ENCODE measurements around the gene KIAA0040.

KIAA0040 gene

DNA sequence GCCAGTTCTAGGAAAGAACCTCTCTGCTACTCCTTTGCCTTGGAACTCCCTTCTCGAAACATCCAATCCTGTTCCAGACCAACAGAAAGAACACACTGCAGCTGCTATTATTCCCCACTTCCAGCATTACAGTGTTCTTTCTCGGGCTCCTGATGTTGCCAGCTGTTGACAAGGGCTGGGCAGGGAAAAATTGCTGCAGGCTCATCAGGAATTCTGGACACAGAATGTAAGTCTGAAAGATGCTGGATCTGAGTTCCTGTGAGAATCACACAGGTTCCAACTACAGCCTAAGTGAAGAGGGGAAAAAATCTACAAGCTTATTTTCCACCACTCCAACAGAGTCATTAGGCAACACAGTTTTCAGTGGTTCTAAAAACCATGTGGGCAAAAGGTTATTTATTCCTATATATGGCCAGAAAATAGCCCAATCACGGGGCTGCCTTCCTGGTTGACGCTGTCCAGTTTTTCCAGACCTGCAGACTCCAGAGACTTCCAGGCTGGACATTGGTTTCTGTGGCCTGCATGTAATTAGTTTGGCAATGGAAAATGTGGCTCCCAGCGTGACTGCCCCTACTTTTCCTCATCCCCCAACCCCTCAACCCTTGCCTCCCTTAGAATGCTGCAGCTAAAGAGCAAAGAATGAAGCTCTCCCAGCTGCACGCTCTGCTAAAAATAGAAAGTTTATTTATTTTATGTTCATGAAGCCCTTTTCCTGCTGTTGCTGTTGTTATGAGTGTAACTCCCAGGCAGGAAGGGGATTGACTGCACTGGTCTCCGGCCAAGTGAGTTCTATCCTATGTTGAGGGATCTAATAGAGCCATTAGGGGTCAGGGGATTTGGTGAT lies 8.3 kb upstream of the KIAA0040 start:
- DNase-seq (ENCODE audit: low read depth, low spot score): peak; percentile 18

DNA sequence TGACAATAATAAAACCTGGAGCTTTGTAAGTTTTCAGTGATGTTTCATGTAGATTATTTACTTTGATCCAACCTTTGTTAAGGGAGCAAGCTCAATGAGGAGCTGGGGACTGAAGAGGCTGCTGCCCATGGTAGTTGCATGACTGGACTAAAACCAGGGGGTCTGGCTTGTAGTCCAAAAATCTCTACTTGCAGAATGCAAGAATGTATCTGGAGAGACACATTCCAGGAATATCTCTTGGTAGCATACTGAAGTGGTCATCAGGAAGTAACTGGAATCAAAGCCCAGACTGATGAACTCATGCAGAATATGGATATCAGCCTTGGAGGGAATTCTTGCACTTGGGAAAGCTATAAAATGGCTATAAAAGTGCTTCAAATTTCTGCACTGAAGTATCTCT lies 5.8 kb upstream of the KIAA0040 start:
- DNase-seq (ENCODE audit: low read depth, low spot score): peak; percentile 57

DNA sequence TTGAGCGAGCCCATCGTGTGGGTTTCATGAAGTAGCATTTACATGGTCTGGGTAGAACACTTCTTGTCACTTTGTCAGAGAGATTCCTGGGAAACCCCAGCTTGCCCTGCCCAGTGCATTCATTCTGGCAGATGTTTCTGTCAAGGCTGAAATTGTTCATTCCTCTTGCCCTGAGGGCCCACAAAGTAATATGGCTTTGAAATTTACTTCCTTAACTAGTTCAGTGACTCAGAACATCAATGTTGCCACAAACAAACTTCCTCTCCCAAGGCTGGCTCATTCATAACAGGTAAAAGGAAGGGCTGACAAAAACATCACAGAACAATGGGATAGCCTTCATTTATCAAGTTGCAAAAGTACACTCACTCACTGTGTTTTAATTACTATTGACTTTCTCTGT lies 5.0 kb upstream of the KIAA0040 start:
- peak; percentile 42 for DNase-seq (ENCODE audit: low read depth, low spot score)

DNA sequence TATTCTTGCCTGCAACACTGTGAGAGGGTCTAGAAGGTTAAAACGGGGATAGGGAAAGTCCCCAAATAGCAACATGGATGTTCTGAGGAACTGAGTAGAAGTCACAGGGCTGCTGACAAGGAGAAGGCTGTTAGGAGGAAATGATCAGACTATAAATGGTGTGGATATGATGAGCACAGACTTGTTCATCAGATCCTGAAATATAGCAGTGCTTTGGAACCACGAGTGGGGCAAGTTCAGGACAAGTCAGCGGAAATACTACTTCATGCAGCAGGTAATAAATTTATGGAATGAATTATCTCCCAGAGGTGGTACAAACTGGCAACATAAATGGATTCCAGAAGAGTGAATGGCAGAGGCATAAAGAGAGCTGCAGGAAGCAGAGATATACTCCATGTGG lies 3.2 kb upstream of the KIAA0040 start:
- no peak for DNase-seq (ENCODE audit: low read depth, low spot score)

DNA sequence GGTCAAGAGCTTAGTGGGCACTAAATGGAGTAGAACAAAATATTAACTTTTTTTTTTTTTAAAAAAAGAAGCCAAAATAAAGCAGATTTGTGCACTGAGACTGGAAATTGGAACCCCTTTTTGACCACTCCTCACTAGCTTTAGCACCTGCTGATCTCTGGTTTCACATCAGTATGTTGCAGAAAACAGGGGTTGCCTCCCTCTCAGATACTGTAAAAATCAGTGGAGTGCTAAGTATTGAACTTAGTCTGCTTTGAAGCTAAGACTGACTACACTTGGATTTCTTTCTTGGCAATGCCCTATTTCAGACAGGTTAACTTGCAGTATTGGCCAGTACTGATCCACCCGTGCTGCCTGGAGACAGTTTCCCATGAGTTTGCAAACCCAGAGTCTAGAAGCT lies 2.7 kb upstream of the KIAA0040 start:
- DNase-seq (ENCODE audit: low read depth, low spot score): no peak

DNA sequence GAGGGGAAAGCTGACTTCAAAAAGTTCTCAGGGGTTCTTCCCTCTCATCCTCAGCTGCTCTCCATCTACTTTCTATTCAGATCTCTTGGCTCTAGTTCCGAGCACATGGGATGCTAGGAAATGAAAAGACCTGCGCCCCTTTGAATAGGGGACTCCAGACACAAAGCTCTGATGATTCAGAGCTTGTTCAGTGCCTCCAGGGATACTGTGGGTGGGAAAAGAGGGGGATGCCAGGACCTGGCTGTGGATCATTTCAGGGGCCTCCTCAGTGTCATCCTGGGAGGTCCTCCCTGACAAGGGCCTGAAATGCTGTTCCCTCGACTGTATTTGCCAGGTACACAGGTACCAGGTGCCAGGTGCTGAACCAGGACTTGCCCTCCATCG lies 943 bp upstream of the KIAA0040 start:
- DNase-seq (ENCODE audit: low read depth, low spot score): peak; percentile 20

DNA sequence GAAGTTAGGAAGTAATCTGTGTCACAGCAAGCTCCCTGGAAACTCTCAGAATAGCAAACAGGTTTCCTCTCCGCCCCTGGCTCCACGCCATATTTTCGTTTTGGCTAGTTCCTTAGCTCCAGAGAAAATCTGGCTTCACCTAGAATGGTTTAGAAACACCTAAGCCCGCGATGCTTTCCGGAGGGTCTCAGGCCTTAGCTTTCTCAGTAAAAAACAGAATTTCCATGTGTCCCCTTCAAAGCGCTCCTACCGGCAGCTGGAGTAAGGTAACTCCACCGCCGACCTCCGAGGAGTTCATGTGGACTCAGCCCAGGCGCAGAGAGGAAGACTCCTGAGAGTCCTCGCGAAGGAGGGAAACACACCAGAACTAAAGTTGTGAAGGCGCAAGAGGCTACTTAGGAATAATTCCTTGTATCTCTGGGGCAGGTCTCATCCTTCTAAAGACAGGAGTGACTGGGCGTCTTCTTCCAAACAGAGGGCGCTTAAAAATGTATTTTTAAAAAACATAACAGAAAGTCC lies 406 bp downstream of the KIAA0040 start:
- DNase-seq (ENCODE audit: low read depth, low spot score): peak; percentile 46

DNA sequence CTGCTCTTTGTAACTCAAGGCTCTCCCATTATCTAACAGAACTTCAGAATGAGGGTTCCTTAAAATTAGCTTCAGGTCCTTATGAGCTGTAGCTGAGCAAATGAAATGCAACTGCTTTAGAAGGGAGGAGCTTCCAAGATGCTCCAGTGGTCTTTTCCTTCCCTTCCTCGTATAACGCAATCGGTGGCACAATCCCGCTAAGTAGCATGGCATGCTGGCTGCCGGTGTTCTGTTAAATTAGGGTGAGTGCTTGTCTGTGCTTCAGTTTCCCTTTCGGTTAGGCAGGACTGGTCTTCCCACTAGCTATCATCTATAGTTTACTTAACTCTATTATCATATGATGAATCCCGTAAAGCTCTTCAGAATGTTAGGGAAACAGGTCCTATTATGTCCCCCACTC lies 917 bp downstream of the KIAA0040 start:
- no peak for DNase-seq (ENCODE audit: low read depth, low spot score)

DNA sequence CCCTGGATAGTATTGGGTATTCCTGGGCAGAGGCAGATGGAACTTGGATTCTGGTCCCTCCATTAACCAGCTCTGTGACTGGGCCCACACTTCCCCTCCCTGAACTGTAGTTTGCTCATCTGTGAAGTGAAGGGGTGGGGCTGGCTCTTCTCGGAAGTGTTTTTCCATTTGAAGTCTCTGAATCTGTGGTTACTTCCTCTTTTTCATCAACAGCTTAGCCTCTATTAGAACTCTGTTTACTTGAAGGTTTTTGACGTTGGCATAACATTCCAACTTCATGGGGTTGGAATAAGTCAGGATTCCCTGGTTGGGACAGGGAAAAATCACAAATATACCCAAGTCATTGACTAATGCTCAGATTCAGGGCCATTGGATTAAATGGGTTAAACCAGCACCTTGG lies 3.6 kb downstream of the KIAA0040 start:
- no peak for DNase-seq (ENCODE audit: low read depth, low spot score)

DNA sequence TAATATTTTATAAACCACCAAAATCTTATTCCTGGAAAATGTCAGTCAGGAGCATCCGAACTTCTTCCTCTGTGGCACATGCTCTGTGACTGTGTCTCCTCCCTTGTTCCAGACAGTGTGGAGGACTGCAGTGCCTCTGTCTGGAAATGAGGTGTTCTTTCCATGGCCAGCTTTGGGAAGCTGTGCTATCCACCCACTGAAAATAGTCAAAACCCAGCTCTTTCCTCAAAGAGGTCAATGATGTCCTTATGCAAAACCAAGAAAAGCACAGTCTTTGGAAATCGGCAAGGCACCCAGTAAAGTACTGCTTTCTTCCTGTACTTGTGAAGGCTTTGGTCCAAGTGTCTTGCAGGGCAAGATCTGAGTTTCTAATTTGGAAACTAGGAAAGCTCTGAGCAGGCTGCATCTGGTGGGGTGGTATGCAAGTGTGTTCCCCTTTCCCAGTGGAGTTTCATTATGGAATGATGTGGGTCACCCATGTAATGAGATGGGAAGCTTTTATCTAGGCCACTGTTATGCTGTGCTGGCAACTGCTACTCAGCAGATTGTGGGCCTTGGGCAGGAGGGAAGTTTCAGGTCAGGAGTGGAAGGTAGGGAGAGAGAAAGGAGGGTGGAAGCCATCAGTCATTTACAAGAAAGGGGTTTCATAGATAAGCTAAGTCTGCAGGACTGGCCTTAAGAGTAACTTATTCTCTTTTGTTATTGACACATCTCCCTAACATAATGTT lies 6.0 kb downstream of the KIAA0040 start:
- no peak for DNase-seq (ENCODE audit: low read depth, low spot score)

DNA sequence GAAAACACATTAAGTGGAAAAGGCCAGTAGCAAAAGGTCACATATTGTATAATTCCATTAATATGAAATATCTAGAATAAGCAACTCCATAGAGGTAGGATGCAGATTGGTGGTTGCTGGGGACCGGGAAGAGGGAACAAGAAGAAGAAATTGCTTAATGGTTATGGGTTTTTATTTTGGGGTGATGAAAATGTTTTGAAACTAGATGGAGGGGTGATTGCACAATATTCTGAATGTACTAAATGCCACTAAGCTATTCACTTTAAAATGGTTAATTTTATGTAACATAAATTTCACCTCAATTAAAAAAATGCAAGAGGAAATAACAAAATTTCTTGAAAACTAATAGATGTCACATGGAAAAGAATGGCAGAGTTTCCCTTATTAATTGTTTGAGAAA lies 6.7 kb downstream of the KIAA0040 start:
- no peak for DNase-seq (ENCODE audit: low read depth, low spot score)

DNA sequence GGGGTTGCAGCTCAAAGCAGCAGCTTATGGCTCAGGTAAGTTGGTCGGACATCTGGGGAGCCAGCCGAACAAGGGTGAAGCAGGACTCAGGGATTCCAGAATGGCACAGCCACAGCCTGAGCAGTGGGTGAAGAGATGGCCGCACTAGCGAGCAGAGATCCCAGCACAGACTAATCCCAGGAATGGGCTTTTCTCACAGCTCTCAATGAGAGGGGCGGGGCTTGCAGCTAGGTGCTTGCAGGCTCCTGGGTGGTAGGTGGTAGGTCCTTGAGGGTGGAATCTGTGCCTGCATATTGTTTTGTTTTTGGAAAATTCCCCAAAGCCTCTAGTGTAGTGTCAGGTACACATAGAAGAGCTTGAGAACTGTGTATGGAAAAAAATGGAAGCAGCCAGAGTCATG lies 9.0 kb downstream of the KIAA0040 start:
- DNase-seq (ENCODE audit: low read depth, low spot score): no peak

DNA sequence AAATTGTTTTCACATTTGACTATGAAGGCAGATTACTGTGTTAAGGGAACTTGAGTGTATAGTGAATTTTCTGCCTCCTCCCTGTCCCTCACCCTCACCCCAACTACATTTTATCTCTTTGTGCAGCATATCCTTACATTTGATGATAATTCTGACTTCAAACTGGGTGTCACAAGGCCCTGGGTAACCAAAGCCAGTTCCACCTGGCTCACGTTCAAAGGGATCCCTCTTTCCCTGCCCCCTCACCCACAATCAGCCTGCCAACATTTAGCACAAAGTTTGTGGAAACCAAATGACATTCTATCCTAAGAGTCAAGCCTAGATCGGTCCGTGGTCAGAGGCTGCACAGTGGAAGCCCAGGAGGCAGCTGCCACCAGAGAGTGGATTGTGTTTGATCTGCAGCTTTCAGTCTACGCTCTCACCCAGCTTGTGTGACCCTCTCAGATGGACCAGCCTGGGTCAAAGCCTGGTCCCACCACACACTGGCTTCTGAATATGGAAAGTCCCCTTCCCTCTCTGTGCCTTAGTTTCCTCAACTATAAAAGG lies 10.3 kb downstream of the KIAA0040 start:
- DNase-seq (ENCODE audit: low read depth, low spot score): no peak

DNA sequence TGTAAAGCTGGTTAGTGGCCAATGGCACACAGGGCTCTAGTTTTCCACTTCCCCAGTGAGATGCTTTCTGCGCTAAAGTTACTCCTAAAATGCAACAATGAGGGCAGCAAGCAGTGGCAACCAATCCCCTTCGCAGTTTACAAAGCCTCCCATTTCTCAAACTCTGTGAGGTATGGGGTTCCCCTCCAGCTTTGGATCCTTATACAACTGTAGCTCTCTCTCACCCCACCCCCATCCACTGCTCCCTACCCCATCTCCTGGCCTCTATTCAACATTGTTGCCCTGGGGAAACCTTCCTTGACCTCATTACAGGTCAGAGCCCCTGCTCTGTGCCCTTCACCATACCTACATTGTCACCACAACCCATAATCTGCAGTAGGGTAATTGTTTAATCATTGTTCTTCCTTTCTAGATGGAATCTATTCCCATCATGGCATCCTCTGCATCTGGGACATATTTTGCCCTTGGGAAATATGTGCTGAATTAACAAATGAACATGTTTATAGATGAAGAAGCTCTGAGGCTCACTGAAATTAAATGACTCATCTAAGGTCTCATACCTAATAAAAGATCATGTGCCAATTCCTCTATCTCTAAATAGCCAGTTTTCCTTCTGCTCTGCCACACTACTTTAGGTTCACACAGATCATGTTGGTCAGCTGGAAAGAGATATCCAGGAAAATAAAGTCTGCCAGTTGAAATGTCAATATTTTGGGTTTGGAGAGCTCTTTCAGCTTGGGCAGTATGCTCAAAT lies 12.6 kb downstream of the KIAA0040 start:
- DNase-seq (ENCODE audit: low read depth, low spot score): no peak

DNA sequence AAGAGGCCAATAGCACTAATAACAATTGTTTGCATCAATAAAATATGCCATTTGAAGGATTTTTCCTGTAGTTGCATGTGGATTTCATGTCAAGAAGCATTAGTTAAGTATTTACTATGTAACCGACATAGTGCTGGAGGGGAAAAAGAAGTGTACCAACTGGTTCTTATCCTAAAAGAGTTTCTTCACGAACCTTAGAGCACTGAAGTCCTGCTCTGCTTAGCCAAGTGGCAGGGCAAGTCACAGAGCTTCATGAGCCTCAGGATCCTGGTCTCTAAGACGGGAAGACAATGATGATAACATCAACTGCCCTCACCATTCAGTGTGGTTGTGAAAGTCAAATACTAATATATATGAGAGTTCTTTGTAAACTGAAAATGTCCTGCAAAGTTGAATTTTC lies 14.1 kb downstream of the KIAA0040 start:
- DNase-seq (ENCODE audit: low read depth, low spot score): no peak

DNA sequence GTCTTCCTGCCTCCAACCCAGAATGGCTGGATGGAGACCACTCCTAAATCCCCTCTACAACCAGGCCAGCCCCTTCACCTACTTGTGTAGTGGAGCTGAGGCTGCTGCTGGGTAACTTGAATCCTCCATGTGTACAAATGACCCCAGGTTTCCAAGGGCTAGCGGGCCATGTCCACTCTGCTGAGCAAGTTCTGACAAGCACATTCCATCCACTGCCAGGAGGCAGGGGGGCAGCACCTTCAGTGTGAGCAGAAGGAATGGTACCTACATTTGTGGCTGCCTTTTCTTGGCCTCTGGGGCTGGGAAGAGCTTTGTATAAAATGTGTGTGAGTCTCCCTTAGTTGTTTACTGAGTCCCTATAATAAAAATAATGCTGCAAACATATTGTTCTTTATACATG lies 14.5 kb downstream of the KIAA0040 start:
- DNase-seq (ENCODE audit: low read depth, low spot score): no peak

DNA sequence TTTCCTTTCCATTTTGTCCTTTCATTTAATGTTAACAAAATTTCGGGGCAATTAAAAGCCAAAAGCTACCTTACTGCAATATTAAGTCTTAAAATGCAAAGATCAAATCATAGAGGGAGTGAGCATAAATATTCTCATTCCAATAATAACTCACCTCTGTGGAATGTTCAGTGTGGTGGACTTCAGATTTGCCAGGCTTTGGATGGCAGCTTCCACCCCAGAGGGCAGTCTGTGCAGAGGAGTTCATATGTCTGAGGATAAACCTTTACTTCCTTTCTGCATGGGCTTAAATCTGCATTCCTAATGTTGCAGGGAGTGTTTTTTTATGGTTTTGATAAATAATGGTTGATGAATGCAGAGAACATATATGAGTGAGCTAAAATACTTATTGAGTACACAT lies 16.3 kb downstream of the KIAA0040 start:
- peak; percentile 41 for DNase-seq (ENCODE audit: low read depth, low spot score)

DNA sequence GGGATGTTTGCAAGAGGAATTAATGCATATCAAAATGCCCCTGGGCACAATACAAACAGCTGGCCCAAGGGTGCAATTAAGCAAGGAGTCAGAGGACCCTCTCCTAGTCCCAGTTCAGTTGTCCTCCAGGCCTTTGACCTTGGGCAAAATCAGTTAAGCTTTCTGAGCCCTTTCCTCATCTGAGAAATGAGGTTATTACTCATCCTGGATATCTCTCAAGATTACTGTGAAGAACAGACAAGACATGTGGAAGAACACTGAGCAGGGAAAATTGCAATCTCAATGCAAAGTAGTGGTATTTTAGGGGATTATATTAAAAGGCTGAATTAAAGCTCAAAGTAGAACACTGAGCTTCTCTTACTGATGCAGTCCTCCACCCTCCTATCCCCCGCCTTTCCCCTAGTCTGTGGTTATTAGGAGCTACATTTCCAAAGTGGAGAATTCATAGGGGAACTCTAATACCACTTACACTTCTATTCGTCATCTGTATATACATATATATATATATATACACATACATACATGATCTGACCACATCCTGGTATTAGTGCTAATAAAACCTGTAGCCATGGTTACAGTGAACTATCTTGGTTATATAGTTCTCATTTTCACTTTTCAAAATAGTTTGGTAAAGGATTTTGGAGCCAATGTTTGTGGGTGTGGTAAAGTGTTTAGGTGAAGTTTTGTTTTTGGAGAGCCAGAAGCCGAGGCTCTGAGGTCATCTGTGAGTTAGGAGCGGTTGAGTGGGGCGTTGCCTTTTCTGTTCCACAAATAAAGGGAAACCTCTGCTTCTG lies 18.1 kb downstream of the KIAA0040 start:
- no peak for DNase-seq (ENCODE audit: low read depth, low spot score)

DNA sequence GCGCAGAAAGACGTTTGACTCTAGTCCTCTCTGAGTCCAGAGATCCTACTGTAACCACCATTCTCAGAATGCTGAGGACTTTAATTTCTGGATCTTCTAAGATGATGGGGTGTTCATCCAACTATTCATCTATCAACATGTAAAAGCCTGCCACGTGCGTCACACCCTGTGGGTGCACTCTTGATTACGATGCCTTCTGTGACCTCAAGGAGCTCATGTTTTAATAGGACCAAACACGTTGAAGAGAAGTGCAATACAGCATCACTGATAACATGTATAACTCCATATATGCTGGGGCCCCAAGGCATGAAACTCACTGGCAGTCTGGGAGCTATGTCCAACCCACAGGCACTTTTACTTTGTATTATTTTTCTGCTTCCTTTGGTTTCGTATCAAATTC lies 19.0 kb downstream of the KIAA0040 start:
- no peak for DNase-seq (ENCODE audit: low read depth, low spot score)

DNA sequence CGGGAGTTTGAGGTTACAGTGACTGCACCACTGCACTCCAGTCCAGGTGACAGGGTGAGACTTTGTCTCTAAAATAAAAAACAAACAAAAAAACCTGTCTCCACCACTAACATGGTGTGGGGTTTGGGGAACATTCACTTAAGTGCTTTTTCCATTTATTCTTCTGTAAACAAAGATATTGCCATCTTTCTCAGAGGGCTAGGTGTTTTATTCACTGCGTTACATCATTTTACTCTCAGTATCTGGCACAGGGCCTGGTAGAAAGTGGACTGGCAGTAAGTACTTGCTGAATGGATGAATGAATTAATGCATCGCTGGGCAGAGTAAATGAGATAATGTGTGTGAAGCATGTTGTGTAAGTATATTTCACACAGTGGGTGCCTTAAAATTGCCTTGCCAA lies 20.1 kb downstream of the KIAA0040 start:
- peak; percentile 39 for DNase-seq (ENCODE audit: low read depth, low spot score)

Data from astrocyte of the hippocampus (primary cell).